Calu3 (cell line): ENCODE results near the gene IRAK2. TPM values are rescaled to one million over a fixed set of nuclear protein-coding genes. Genes with fewer than 3 reads are reported as not detected.

Experiments
- BruUV-seq: library from RNA; stranded (reverse); fragments of 400-500 nt; replicated peaks from 2 replicates; lab custom pipeline; 2021; lab: Mats Ljungman, UMichigan
- CTCF ChIA-PET: fragments of 300-600 bp; sonication (Branson Sonifier 250); formaldehyde crosslinking; loops from one replicate; lab custom pipeline; 2022; ENCODE audit warnings: antibody characterized with exemption; lab: Charles Lee
- DNase-seq: peaks from one replicate; pipeline ENCODE4 v3.0.0; 2022
- H3K27ac Mint-ChIP-seq: one replicate; pipeline ENCODE4 v1.8.0; 2022; ENCODE audit warnings: mixed read lengths; ENCODE audit not compliant: unreplicated experiment
- H3K27me3 Mint-ChIP-seq: one replicate; pipeline ENCODE4 v1.8.0; 2022; ENCODE audit warnings: mixed read lengths; ENCODE audit not compliant: unreplicated experiment
- H3K36me3 Mint-ChIP-seq: one replicate; pipeline ENCODE4 v1.8.0; 2022; ENCODE audit warnings: mild to moderate bottlenecking, moderate library complexity, mixed read lengths; ENCODE audit not compliant: insufficient read depth, unreplicated experiment
- H3K4me1 Mint-ChIP-seq: one replicate; pipeline ENCODE4 v1.8.0; 2022; ENCODE audit warnings: mild to moderate bottlenecking, low read depth, mixed read lengths; ENCODE audit not compliant: unreplicated experiment
- H3K4me3 Mint-ChIP-seq: one replicate; pipeline ENCODE4 v1.8.0; 2022; ENCODE audit warnings: mild to moderate bottlenecking, low read depth, moderate library complexity, mixed read lengths; ENCODE audit not compliant: unreplicated experiment
- H3K9me3 Mint-ChIP-seq: one replicate; pipeline ENCODE4 v1.8.0; 2022; ENCODE audit warnings: low read depth, mixed read lengths; ENCODE audit not compliant: unreplicated experiment
- CTCF ChIP-seq: fragments of 200-600 bp; IDR thresholded peaks from one replicate; pipeline ENCODE4 v1.8.0; 2022; ENCODE audit warnings: antibody characterized with exemption; ENCODE audit not compliant: unreplicated experiment
- intact Hi-C: fragments of 100-400 bp; cut with micrococcal nuclease; formaldehyde crosslinking; loops from one replicate; pipeline ENCODE4 v1.10.0; 2022; ENCODE audit not compliant: unreplicated experiment
- total RNA-seq: library from RNA; stranded (reverse); gene quantifications from 2 replicates; pipeline ENCODE4 v1.2.3, GENCODE V29; 2022

IRAK2 gene
- total RNA-seq, 1 experiment from 2014 or later, result 31.6 TPM

- intact Hi-C loops, result no loop called here
- no peak for DNase-seq
- Mint-ChIP-seq H3K4me3 (no peak overlapping the region), H3K27ac (no peak overlapping the region), H3K27me3 (no peaks in the 10 kb centered on the region), H3K9me3 (no peaks in the 10 kb centered on the region), H3K4me1 (no peaks in the 10 kb centered on the region), H3K36me3 (peaks cover 77% of the 10 kb centered on the region)
- CTCF ChIA-PET, result interaction anchor here (0.7 kb wide), 1 partner anchor 145 kb away, joined by 3 read pairs; no protein-coding TSS in a partner anchor
- no TSS peak for BruUV-seq
- no peak for TF ChIP-seq CTCF
Observed at GRCh38 chr3:10242182-10243065, 77.7 kb downstream of the IRAK2 start.

GRCh38 chr3:10244009-10244408 lies 79.3 kb downstream of the IRAK2 start:
- H3K27me3 Mint-ChIP-seq, result no peaks in the 10 kb centered on the region
- TF ChIP-seq CTCF, result no peak
- no peak overlapping the region for H3K4me3 Mint-ChIP-seq
- H3K9me3 Mint-ChIP-seq, result no peaks in the 10 kb centered on the region
- intact Hi-C loops, result no loop called here
- no peak overlapping the region for H3K27ac Mint-ChIP-seq
- no TSS peak for BruUV-seq
- CTCF ChIA-PET, result no interaction called here
- H3K36me3 Mint-ChIP-seq, result peaks cover 79% of the 10 kb centered on the region
- H3K4me1 Mint-ChIP-seq, result no peaks in the 10 kb centered on the region
- no peak for DNase-seq

GRCh38 chr3:10245081-10245712 lies 80.5 kb downstream of the IRAK2 start:
- no peak for TF ChIP-seq CTCF
- CTCF ChIA-PET, result no interaction called here
- no TSS peak for BruUV-seq

GRCh38 chr3:10247679-10248183 lies 83.0 kb downstream of the IRAK2 start:
- BruUV-seq, result no TSS peak
- no peak for TF ChIP-seq CTCF
- Mint-ChIP-seq H3K9me3 (no peaks in the 10 kb centered on the region), H3K4me3 (peak overlapping the region; percentile 86), H3K4me1 (peaks cover 8% of the 10 kb centered on the region), H3K27me3 (no peaks in the 10 kb centered on the region), H3K27ac (peak overlapping the region; percentile 91), H3K36me3 (peaks cover 75% of the 10 kb centered on the region)
- DNase-seq, result no peak
- intact Hi-C loops, result no loop called here
- CTCF ChIA-PET, result interaction anchor here (0.9 to 1.4 kb wide), 2 partner anchors 42 to 80 kb away, joined by 3 to 4 read pairs; no protein-coding TSS in a partner anchor

More at GRCh38 chr3:10245081-10245712, 80.5 kb downstream of the IRAK2 start:
- no peak for DNase-seq
- Mint-ChIP-seq H3K27ac (peak overlapping the region; percentile 28), H3K27me3 (no peaks in the 10 kb centered on the region), H3K4me1 (no peaks in the 10 kb centered on the region), H3K36me3 (peaks cover 80% of the 10 kb centered on the region), H3K9me3 (no peaks in the 10 kb centered on the region), H3K4me3 (no peak overlapping the region)
- intact Hi-C loops, result no loop called here
